ENCODE measurements around the gene PHF21B. TPM values are rescaled to one million over a fixed set of nuclear protein-coding genes. Genes with fewer than 3 reads are reported as not detected.

The PHF21B gene
- total and polyA plus RNA-seq, 2 donors (not counting 3 experiments of a cell fraction or from before 2014, with no cell fraction given): not detected

DNA sequence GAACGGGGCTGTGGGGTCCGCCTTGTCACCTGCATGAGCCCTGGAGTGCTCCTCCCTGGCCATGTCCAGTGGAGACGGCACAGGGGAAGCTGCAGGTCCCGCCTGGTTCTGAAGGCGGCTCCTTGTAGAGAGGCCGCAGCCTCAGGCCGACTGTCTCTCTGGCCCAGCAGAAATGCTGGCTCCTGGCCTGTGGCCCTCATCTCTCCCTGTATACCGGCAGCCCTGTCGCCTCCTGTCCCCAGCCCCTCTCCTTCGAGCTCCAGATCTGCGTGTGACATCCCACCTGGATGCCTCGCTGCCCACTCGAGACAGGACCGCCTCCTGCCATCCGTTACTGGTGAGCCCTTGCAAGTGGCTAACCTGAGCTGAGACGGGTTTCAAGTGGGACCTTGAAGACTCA lies 73.6 kb downstream of the PHF21B start:
- ChIA-PET POLR2A (no interaction called here), CTCF (interaction anchor here (0.5 kb wide), 1 partner anchor 193 kb away, joined by 3 read pairs; no protein-coding TSS in a partner anchor)
- Histone ChIP-seq H2AFZ (ENCODE audit: low read depth, low read length) (no peak overlapping the region), H3K36me3 (ENCODE audit: control insufficient read depth in 2 of 2, extremely low read depth in 1 of 2, insufficient read depth in 2 of 2, low read length in 2 of 2) (no peaks in the 10 kb centered on the region), H3K9me3 (replicated peaks; ENCODE audit: control insufficient read depth, insufficient read depth, low read length) (no peaks in the 10 kb centered on the region), H3K4me3 (replicated peaks in 1 of 3; ENCODE audit: insufficient read depth in 1 of 3, low read depth in 1 of 3, low read length in 3 of 3) (no peak overlapping the region), H3K9me1 (replicated peaks; ENCODE audit: control insufficient read depth, extremely low read depth, insufficient read depth, low read length) (no peaks in the 10 kb centered on the region), H3K27me3 (ENCODE audit: control insufficient read depth in 2 of 2, insufficient read depth in 2 of 2, low read length in 2 of 2) (no peaks in the 10 kb centered on the region), H3K4me1 (ENCODE audit: control insufficient read depth, extremely low read depth, insufficient read depth, low read length) (no peaks in the 10 kb centered on the region), H4K20me1 (replicated peaks; ENCODE audit: control insufficient read depth, extremely low read depth, insufficient read depth, low read length) (no peaks in the 10 kb centered on the region), H3K9ac (replicated peaks; ENCODE audit: extremely low read depth, insufficient read depth, low read length) (no peak overlapping the region), H3K4me2 (ENCODE audit: insufficient read depth, low read length) (no peak overlapping the region), H3K79me2 (ENCODE audit: control insufficient read depth, insufficient read depth, low read length) (no peaks in the 10 kb centered on the region), H3K27ac (ENCODE audit: insufficient read depth, low read depth, low read length) (no peak overlapping the region)
- no peak for DNase-seq (ENCODE audit: low read depth, low spot score)
- TF ChIP-seq GATA2 (IDR thresholded peaks at IDR 0.05; ENCODE audit: insufficient read depth, insufficient read length, low read depth, low read length) (no peak), EZH2 (IDR thresholded peaks at IDR 0.05; ENCODE audit: borderline replicate concordance, low read depth, low read length, severe bottlenecking) (no peak), POLR2AphosphoS5 (IDR thresholded peaks at IDR 0.05; ENCODE audit: insufficient read depth, low read depth, low read length) (no peak), JUN (IDR thresholded peaks at IDR 0.05; ENCODE audit: borderline replicate concordance, insufficient read depth, insufficient read length, low read depth) (no peak), MYC (IDR thresholded peaks at IDR 0.05; ENCODE audit: low read depth, low read length) (no peak), FOS (IDR thresholded peaks at IDR 0.05; ENCODE audit: borderline replicate concordance, insufficient read depth, low read length) (no peak), POLR2A (IDR thresholded peaks at IDR 0.05; ENCODE audit: low read depth, low read length) (no peak)
- TF ChIP-seq, protein P1, sequence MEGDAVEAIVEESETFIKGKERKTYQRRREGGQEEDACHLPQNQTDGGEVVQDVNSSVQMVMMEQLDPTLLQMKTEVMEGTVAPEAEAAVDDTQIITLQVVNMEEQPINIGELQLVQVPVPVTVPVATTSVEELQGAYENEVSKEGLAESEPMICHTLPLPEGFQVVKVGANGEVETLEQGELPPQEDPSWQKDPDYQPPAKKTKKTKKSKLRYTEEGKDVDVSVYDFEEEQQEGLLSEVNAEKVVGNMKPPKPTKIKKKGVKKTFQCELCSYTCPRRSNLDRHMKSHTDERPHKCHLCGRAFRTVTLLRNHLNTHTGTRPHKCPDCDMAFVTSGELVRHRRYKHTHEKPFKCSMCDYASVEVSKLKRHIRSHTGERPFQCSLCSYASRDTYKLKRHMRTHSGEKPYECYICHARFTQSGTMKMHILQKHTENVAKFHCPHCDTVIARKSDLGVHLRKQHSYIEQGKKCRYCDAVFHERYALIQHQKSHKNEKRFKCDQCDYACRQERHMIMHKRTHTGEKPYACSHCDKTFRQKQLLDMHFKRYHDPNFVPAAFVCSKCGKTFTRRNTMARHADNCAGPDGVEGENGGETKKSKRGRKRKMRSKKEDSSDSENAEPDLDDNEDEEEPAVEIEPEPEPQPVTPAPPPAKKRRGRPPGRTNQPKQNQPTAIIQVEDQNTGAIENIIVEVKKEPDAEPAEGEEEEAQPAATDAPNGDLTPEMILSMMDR (IDR thresholded peaks at IDR 0.05; ENCODE audit: extremely low read depth in 1 of 2, insufficient read depth in 1 of 2, low read depth in 1 of 2, low read length in 2 of 2): no peak
- TF ChIP-seq, protein P2, sequence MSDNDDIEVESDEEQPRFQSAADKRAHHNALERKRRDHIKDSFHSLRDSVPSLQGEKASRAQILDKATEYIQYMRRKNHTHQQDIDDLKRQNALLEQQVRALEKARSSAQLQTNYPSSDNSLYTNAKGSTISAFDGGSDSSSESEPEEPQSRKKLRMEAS (IDR thresholded peaks at IDR 0.05; ENCODE audit: insufficient read depth, insufficient read length): no peak
- intact Hi-C loops (cut with micrococcal nuclease): no loop called here
- no TSS peak for BruUV-seq (replicated peaks)
- FAIRE-seq: no peak
- dilution Hi-C loops (cut with MboI; ENCODE audit: extremely low pct_ligation_motif_present, low sequenced_read_pairs): no loop called here
